ENCODE results near the gene HYAL4.

Gene HYAL4

GRCh38 chr7:123918309-123918708, 73.3 kb downstream of the HYAL4 start:
- DNase-seq = no peak

- no peak for DNase-seq
Observed at GRCh38 chr7:123923599-123923998, 78.6 kb downstream of the HYAL4 start.

- no peak for DNase-seq
Observed at GRCh38 chr7:123924941-123925340, 80.0 kb downstream of the HYAL4 start, which contains the start of gene SPAM1. TSS of gene SPAM1 (plus strand) at chr7:123925241. CDS start at chr7:123953571, 28,330 bp downstream.

All from KG1 (cell line).